K562 (cell line): ENCODE data around the gene SV2C. TPM values are rescaled to one million over a fixed set of nuclear protein-coding genes. Genes with fewer than 3 reads are reported as not detected.

ENCODE experiments used
- AFF1 ChIP-seq, 2 experiments: fragments of 450-650 bp; IDR thresholded peaks; 2 replicates each; pipeline ENCODE4 v1.6.1; 2018; ENCODE audit warnings: mild to moderate bottlenecking in 2 of 2, low read depth in 1 of 2; ENCODE audit not compliant: partially characterized antibody in 2 of 2
- ATF6 ChIP-seq: sonication (generic); formaldehyde crosslinking; IDR thresholded peaks from 2 replicates; pipeline ENCODE4 v1.4.0; 2020; ENCODE audit warnings: mild to moderate bottlenecking, missing genetic modification reagents
- CHCHD3 ChIP-seq: fragments of 250-450 bp; sonication (Bioruptor Pico); IDR thresholded peaks from 2 replicates; pipeline ENCODE4 v2.1.2; 2022; ENCODE audit warnings: mild to moderate bottlenecking
- MTA1 ChIP-seq: fragments of 450-650 bp; IDR thresholded peaks from 2 replicates; pipeline ENCODE4 v1.6.1; 2017; ENCODE audit warnings: borderline replicate concordance
- NCOR1 ChIP-seq: fragments of 450-650 bp; IDR thresholded peaks from 2 replicates; pipeline ENCODE4 v1.6.1; 2016; ENCODE audit warnings: mild to moderate bottlenecking, moderate library complexity
- NELFE ChIP-seq: IDR thresholded peaks from 2 replicates; pipeline ENCODE4 v1.6.1; 2011; ENCODE audit warnings: mild to moderate bottlenecking; ENCODE audit not compliant: insufficient read depth, insufficient read length
- NFIC ChIP-seq: fragments of 450-650 bp; IDR thresholded peaks from 2 replicates; pipeline ENCODE4 v1.6.1; 2017; ENCODE audit warnings: mild to moderate bottlenecking, inconsistent platforms
- RB1 ChIP-seq: fragments of 450-650 bp; IDR thresholded peaks from 2 replicates; pipeline ENCODE4 v1.6.1; 2017; ENCODE audit warnings: low read depth, mild to moderate bottlenecking
- SMC3 ChIP-seq: conservative IDR thresholded peaks from 2 replicates; pipeline ENCODE4 v1.6.1; 2011; ENCODE audit warnings: low read depth, low read length, improper control_type of control experiment; ENCODE audit not compliant: insufficient read depth
- TAF9B ChIP-seq: fragments of 450-650 bp; IDR thresholded peaks from 2 replicates; pipeline ENCODE4 v1.6.1; 2018; ENCODE audit warnings: mild to moderate bottlenecking; ENCODE audit not compliant: partially characterized antibody
- TEAD1 ChIP-seq, 2 experiments: fragments of 450-650 bp in 1 of 2; sonication (generic) in 1 of 2; formaldehyde crosslinking; IDR thresholded peaks; 2 replicates each; pipeline versions ENCODE4 v1.4.0 to v1.8.0; 2020 to 2022; ENCODE audit warnings: mild to moderate bottlenecking in 2 of 2, missing genetic modification reagents in 1 of 2
- TEAD2 ChIP-seq: fragments of 450-650 bp; IDR thresholded peaks from 2 replicates; pipeline ENCODE4 v1.6.1; 2016; ENCODE audit warnings: missing genetic modification characterization, control low read depth, missing compliant biosample characterization
- TRIM28 ChIP-seq: fragments of 450-650 bp; IDR thresholded peaks from 2 replicates; pipeline ENCODE4 v1.6.1; 2017
- ZBTB49 ChIP-seq: sonication (generic); formaldehyde crosslinking; IDR thresholded peaks from 2 replicates; pipeline ENCODE4 v1.8.0; 2022; ENCODE audit warnings: missing genetic modification reagents, mild to moderate bottlenecking, borderline replicate concordance
- ZBTB9 ChIP-seq: fragments of 450-650 bp; formaldehyde crosslinking; IDR thresholded peaks from 2 replicates; pipeline ENCODE4 v1.4.0; 2020; ENCODE audit warnings: mild to moderate bottlenecking, moderate library complexity
- ZNF583 ChIP-seq: fragments of 250-450 bp; sonication (Bioruptor Pico); IDR thresholded peaks from 2 replicates; pipeline ENCODE4 v1.4.0; 2020
- ZNF76 ChIP-seq: fragments of 250-450 bp; sonication (Bioruptor Pico); IDR thresholded peaks from 2 replicates; pipeline ENCODE4 v1.4.0; 2020; ENCODE audit warnings: mild to moderate bottlenecking, moderate library complexity, borderline replicate concordance
- polyA plus RNA-seq, 8 experiments: library from polyadenylated mRNA; depleted of rRNA in 4 of 8; stranded (reverse) in 5 of 8; unstranded in 3 of 8; fragments of >200 nt; fragmentation: Nextera tagmentation in 2 of 8; fragmentation: Illumina TruSeq in 1 of 8; extraction: Ambion mirVana in 2 of 8; extraction: Trizol in 1 of 8; gene quantifications; 2 replicates each; pipeline versions ENCODE4 v1.2.1 to v1.2.3, GENCODE V29; 2011 to 2014; ENCODE audit warnings: inconsistent platforms in 1 of 8, missing spikeins in 1 of 8
- total RNA-seq, 7 experiments: library from RNA; depleted of rRNA in 6 of 7; stranded (reverse); fragments of >200 nt in 6 of 7; fragmentation: Illumina TruSeq in 2 of 7; extraction: Trizol in 2 of 7; gene quantifications; 2 replicates each; pipeline versions ENCODE4 v1.2.1 to v1.2.3, GENCODE V29; 2011 to 2021; ENCODE audit warnings: low replicate concordance in 1 of 7

SV2C gene
- total and polyA plus RNA-seq, 9 of the 15 experiments (the other 6 are each of a cell fraction or from before 2014, with no cell fraction given), result 0.05 TPM; not detected in 8

- TF ChIP-seq NFIC, result peak; percentile 38
- TF ChIP-seq CHCHD3 (CRISPR knock-in tag), result no peak
- TF ChIP-seq TEAD1 (CRISPR knock-in tag; IDR thresholded peaks at IDR 0.05), result peak in 1 of 2 experiments; percentile 63; a peak in 1 of 4 replicates
- no peak for TF ChIP-seq ZNF583
- TF ChIP-seq AFF1 (IDR thresholded peaks at IDR 0.05; ENCODE audit: low read depth in 1 of 2, partially characterized antibody in 2 of 2), result peak in 1 of 2 experiments; percentile 52
- peak; percentile 93 for TF ChIP-seq RB1
- peak; percentile 21; the same call in 1 of the 2 replicates for TF ChIP-seq TRIM28
- TF ChIP-seq ZBTB9, result no peak
- TF ChIP-seq TEAD2 (tag), result no peak
- peak; percentile 54 for TF ChIP-seq MTA1
- TF ChIP-seq SMC3, result peak; percentile 51; the same call in 1 of the 2 replicates
- TF ChIP-seq TAF9B, result no peak
- no peak for TF ChIP-seq ZNF76 (CRISPR knock-in tag)
- 0 out of 2 replicates have a peak, but pooled peaks have one; percentile 42 for TF ChIP-seq ATF6
- TF ChIP-seq NCOR1, result no peak
- no peak for TF ChIP-seq ZBTB49
- no peak for TF ChIP-seq NELFE
These were observed 319.9 kb downstream of the SV2C start, which contains the start of gene IQGAP2 (continued) for GRCh38 chr5:76402886-76403765.
